Dedifferentiated amniotic fluid mesenchymal stem cell (primary cell): ENCODE results near the gene AKR1C8.
"Not testable (repeated sequence)": the region's sequence is repeated elsewhere in the genome, so short reads cannot be mapped to it uniquely, and the experiment has no call there.

Experiments
- DNase-seq: peaks from one replicate; pipeline ENCODE4 v3.0.0-alpha.2; 2016; ENCODE audit errors: extremely low spot score

Gene AKR1C8

DNA sequence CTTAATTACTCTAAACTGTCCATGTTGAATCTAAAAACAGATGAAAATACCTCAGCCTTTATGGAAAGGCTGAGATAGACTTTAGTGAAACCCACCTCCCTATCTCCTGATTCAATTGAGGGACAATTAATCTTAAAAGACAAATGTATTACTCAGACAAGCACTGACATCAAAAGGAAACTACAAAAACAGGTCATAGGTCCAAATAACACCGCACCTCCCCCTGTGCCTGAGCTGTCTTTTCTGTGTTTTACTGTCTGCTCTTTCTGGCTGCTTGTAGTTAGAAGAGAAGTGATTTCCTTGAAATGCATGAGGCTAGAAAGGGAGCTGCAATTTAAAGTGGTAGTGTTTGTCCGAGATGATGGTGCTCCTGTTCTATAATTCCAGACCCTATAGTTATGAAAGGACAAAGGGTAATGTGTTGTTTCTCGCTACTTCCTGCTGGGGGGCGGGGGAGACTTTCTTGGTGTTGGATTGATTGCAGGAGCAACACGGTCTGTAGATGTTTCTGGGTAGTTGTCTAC is 16.0 kb downstream of the AKR1C8 start:
- no peak for DNase-seq

DNA sequence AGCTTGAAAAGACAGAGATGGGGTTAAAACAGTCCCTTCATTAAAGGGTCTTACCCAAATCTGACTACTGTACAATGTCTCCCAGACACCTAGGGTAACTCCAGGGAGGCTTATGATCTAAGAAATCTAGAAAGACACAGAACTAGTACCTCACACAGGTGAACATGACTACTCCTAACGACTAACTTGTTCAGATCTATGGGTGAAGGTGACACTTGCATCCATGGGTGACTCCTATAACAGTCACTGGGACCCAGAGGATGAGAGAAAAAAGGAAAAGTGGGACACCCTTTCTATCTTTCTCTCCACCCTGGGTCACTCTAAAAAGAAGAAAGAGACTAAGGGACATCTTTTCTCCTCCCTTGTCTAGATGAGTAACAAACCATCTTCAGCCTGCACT is 19.2 kb downstream of the AKR1C8 start:
- DNase-seq = no peak

DNA sequence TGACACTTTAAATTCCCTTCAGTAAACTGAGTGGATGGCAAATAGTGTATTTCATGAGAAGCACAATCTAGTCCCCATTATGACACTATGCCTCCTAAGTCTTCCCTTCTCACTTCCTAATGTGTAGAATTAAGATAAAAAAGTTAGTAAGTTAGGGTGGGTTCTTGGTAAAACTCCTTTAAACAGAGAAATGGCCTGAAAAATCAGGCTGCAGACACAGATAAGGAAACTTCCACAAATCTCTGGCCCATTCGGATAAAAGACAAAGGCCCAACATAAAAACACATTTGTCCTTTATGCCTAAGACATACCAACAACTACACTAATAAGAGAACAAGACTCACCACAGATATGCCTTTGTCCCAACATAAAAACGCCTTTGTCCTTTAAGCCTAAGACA is 21.5 kb downstream of the AKR1C8 start:
- DNase-seq = no peak

DNA sequence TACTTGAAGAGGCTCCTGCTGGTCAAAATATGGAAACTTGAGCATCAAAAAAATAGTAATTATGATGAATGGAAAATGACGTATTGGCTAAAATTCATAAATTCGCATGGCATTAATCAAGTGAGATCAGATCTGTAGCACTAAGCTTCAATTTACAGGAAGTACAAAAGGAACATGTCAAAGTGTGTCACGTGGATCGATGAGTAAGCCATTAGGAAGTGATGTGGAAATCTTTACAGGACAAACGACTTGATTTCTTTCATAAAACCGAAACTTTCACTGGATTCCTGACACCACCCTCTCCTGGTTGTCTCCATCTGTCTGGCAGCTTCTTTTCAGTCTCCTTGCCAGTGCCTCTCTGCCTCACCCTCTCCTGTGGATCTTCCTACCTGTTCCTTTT is 25.8 kb downstream of the AKR1C8 start:
- no peak for DNase-seq

- no peak for DNase-seq
Measured at GRCh38 chr10:5157501-5157900, 27.4 kb downstream of the AKR1C8 start.

DNA sequence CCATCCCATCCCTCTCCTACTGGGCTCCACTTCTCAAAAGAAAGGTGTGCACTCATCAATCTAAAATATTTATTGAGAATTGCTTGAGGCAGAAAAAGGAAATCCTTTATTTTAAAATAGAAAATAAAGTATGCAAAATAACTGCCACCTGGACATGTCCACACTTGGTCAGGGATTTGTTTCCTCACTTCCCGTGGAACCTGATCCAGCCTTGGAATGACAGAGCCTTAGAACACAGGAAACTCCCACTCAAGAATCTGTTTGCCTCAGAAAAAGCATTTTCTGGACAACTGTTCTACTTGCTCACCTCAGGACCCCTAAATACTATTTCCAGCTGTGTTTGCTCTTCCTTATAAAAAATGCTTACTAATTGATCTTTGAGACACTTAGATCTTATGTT is 29.0 kb downstream of the AKR1C8 start:
- no peak for DNase-seq

DNA sequence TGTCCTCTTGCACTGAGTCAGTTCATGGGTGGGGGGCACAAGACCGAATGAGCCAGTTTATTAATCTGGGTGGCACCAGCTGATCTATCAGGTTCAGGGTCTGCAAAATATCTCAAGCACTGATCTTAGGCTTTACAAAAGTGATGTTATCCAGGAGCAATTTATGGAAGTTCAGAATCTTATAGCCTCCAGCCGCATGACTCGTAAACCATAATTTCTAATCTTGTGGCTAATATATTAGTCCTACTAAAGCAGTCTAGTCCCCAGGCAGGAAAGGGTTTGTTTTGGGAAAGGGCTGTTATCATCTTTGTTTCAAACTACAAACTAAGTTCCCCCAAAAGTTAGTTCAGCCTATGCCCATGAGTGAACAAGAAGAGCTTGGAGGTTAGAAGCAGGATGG is 33.9 kb downstream of the AKR1C8 start:
- DNase-seq = no peak

DNA sequence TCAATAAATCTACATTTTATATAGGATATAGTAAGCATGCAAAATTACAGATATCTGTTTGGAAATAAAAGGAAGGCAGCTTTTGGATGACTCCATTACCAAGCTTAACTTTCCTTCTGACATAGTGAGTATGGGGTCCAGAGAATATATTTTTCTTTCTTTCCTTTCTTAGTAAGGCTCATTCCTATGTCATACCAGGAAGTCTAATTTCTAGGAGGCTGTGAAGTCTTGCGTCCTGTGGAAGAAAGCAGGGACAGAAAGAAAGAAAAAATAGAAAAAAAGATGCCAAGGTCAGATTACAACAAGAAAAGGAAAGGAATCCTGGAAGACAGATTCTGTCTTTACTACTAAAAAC is 36.3 kb downstream of the AKR1C8 start:
- DNase-seq = no peak

GRCh38 chr10:5147981-5148677 is 36.8 kb downstream of the AKR1C8 start:
- DNase-seq = no peak

DNA sequence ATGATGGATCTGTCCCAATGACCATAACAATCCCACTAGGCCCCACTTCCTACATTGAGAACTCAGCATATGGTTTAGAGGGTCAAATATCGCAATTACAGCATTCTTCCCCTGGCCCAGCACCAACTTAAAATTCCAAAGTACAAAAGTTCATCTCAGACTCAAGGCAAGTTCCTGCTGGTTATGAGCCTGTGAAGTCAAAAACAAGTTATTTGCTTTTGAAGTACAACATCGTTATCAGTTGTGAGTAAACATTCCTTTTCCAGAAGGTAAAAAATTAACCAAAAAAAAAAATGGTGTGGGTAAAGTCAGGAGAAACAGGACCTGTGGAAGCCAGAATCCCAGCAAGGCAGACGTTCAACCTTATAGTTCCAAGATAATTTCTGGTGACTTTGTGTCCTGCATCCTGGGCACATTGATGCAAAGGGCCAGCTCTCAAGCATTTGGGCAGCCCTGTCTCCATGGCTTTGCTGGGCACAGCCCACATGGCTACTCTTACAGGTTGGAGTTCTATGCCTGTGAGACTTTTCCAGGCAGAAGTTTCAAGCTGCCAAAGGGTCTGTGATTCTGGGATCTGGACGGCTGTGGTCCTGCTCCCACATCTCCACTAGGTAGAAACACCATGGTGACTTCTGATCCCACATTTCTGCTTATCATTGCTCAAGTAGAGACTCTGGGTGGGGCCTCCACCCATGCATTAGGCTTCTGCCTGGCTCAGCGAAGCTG is 37.5 kb downstream of the AKR1C8 start:
- DNase-seq = no peak

- DNase-seq = no peak
Measured at GRCh38 chr10:5146920-5147254, 38.1 kb downstream of the AKR1C8 start.

DNA sequence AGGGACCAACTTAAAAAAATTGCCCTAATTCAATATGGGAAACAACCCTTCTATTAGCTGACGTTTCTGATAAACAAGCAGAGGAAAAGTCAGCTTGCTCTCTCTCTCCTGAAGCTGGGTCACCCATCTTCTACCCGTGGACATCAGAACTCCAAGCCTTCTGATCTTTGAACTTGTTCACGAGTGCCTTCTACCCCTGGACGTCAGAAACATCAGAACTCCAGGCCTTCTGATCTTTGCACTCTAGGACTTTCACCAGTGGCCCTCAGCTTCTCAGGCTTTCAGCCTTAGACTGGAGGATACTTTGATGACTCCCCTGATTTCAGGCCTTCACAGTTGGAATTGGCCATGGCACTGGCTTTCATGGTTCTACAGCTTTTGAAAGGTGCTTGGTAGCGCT is 41.8 kb downstream of the AKR1C8 start:
- no peak for DNase-seq

GRCh38 chr10:5142199-5142598 is 42.8 kb downstream of the AKR1C8 start:
- no peak for DNase-seq

- DNase-seq = not testable (repeated sequence)
Measured at GRCh38 chr10:5137699-5138098, 47.3 kb downstream of the AKR1C8 start.

DNA sequence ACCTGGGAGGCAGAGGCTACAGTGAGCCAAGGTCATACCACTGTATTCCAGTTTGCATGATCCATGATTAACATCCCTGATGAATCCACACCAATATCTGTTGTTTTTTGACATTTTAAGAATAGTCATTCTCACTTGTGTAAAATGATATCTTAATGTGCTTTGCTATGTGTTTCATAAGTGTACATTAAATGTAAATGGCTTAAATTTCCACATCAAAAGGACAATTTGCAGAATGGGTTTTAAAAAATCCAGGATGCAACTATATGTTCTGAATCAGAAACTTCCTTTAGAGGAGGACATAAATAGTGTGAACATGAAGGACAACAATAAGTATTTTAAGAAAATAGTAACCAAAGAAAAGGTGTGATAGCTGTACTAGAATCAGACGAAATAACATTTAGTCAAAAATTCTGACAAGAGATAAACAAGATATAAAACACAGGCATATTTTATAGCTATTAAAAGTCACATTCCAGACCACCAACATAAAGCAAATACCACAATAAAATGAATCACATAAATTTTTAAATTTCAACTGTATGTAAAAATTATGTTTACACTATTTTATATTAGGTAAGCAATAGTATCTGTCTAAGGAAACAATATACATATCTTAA is 48.4 kb downstream of the AKR1C8 start:
- no peak for DNase-seq

DNA sequence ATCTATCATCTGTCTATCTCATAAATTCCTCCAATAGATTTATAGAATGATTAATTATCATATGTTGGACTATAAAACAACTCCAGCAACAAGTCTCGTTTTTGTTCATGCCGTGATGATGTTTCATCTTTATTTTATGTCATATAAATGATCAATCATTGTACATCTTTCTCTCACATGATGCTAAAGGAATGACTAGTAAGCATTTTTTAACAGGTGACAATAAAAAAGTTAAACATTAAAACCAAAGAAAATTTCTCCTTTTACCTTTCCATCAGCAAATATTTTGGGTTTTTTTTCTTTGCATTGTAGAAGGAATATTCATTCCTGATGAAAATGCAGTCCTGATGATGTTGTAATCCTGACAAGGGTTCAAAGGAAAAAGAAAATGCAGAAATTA is 49.4 kb downstream of the AKR1C8 start:
- no peak for DNase-seq

GRCh38 chr10:5125315-5126044 is 59.5 kb downstream of the AKR1C8 start:
- no peak for DNase-seq

- no peak for DNase-seq
Measured at GRCh38 chr10:5123886-5124285, 61.1 kb downstream of the AKR1C8 start.

- DNase-seq = not testable (repeated sequence)
Measured at GRCh38 chr10:5119997-5120396, 65.0 kb downstream of the AKR1C8 start.

GRCh38 chr10:5117026-5117425 is 67.9 kb downstream of the AKR1C8 start:
- no peak for DNase-seq

DNA sequence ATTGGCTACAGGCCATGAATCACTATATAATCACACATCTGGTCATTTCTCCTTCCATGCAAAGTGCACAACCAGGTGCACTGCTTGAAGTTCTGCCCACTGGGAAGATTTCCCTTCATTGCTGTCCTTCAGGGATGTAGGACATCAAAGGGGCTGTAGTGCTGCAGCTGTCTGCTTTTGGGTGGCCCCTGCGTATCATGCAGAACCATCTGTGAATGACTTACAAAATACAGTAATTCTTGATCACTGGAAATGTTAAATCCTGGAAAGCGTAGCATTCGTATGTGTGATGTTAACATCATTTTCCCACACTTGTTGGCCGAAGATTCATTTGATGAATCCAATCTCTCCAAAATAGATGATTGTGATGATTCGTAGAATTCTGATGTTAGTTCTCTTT is 68.3 kb downstream of the AKR1C8 start:
- DNase-seq = no peak

DNA sequence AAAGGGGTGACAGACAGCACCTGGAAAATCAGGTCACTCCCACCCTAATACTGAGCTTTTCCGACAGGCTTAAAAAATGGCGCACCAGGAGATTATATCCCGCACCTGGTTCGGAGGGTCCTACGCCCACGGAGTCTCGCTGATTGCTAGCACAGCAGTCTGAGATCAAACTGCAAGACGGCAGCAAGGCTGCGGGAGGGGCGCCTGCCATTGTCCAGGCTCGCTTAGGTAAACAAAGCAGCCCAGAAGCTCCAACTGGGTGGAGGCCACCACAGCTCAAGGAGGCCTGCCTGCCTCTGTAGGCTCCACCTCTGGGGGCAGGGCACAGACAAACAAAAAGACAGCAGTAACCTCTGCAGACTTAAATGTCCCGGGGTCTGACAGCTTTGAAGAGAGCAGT is 75.1 kb downstream of the AKR1C8 start:
- not testable (repeated sequence) for DNase-seq
